NCI-H146 treated with DMSO at 0.1 percent for 48 hours (cell line): ENCODE results near the gene UCN.
"Not testable (repeated sequence)": the region's sequence is repeated elsewhere in the genome, so short reads cannot be mapped to it uniquely, and the experiment has no call there.

Experiments used
- DNase-seq: peaks from one replicate; lab custom pipeline; 2025; ENCODE audit not compliant: unreplicated experiment; lab: John Stamatoyannopoulos, UW

Gene UCN

DNA sequence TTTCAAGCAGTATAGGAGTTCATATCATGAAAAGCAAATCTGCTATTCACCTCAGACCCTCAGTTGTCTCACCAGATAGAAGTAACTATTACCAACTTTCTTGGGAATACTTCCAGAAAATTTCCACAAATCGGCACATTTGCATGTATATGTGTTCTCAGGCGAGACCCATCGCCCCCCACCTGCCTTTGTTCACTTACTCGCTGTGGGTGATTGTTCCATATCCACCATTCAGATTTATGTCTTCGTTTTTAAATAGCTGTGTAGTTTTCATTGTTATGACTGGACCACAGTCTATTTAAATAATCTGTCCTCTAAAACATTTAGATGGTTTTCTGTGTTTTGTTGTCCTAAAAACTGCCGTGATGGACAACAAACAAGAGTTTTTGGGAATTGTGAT is 22.8 kb downstream of the UCN start:
- DNase-seq: no peak

DNA sequence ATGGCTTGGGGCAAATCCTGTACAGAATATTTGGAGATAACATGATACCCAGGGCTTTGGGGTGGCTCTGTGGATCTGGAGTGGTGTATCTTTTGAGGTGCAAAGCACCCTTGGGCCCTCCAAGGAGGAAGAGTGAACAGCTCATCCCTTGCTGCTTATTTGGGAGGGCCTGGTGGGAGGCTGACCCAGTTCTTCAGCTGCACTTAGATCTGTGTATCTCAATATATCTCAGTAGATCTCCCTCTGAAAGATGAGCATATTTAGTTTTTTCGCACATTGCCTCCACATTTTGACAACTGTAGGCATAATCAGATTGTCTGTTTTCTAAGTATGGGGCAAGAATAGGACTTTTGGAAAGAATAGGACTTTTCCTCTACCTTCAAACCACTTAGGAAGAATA is 23.2 kb downstream of the UCN start:
- no peak for DNase-seq

DNA sequence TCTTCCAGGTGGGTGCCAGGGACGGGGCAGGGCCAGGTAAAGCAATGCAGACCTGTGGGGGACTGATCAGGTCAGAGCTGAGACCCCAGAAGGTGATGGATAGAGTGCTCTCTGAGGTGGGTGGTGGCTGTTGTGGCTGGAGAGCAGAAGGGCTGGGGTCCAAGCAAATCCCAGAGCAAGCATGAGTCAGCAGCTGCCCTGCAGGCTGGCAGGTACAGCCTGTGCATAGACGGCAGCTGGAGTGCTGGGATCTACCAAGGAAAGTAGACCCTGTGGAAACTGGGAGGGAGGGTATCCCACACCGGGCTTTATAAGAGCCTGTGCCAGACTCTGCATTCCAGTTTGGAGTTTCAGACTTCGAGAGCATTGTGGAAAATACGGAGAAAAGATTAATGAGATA is 25.4 kb downstream of the UCN start:
- no peak for DNase-seq

DNA sequence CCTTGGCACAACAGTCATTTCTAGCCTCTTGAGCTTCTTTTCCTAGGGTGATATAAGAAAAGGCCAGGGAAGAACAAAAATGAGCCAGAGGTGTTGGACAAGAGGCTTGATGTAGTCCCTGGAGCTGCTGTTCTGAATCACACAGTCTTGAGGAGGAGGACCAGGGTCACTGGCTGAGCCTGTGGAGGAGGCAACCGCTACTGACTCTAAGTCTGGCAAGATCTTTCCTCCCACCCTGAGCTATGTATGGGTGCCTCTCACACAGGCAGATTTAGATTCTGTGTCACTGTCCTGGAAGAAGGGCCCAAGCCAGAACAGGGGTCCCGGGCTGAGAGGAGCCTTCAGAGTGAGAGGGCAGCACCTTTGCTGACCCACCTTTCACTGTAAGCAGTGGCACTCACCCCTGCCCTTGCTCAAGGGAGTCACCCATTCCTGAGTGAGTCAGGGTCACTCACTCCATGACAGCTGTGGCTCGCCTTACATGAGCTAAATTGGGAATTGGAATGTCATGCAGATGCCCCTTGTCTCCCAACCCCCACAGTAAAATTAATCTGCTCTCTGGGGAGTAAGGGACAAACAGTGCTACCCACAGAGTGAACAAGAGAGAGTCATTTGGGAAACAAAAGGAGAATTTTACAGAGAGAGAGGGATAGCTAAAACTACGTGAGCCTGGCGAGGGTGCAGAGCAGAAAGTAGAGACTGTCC is 26.2 kb downstream of the UCN start, which contains the start of gene TRIM54:
TSS of gene TRIM54 (plus strand) at position 575 of the 705 bp plus-strand sequence. CDS start 303 bp downstream, outside the sequence.
- DNase-seq: no peak

DNA sequence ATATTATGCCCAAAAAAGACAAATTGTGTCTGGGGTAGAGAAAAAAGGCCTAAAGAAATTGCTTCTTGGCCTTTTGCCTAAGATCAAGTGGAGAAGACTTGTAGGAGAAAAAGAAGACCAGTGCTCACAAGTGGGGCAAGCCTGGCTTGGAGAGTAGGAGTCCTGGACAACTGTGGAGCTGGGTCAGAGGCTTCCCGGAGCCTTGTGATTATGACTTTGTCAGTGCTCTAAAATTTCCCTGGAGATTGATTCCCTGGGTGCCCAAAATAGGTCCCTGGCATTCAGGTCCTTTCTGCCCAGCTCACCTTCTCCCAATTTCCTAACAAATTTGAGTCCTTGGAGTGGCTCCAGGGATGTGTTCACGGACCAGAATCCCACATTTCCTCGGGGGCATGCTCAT is 26.8 kb downstream of the UCN start:
- no peak for DNase-seq

DNA sequence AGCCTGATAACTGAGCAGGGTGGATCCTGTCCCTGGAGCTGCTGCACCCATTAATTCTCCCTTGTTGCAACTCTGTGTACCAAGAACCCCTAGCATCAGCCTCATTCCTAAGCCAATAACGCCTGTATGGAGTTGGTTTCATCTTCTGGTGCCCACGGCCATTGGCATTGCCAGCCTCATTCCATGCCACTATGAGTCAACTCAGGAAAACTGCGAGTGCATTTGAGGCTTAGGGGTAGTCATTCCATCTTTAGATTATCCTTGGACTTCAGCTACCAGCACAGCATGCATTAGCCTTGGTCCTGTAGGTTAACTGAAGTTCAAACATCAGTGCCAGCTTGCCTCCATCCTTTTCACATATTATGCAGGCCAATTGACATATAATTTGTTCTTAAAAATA is 27.4 kb downstream of the UCN start:
- DNase-seq: no peak

DNA sequence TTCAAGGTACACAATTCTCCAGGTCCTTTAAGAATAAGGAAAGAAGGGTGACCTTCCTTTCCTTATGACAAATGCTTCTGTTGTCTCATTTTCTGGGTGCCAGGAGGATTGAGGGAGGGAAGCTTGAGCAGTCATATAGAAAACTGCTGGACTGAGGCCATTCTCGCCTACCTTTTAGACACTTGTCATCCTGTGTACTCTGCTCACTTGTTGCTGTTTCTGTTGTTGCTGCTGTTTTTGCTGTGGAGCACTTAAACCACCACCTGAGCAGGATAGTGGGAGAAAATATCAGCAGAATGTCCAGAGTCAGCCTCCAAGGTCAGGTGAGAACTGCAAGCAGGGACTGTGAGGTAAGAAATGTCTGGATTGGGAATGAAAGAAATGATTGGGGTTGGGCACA is 30.2 kb downstream of the UCN start:
- no peak for DNase-seq

DNA sequence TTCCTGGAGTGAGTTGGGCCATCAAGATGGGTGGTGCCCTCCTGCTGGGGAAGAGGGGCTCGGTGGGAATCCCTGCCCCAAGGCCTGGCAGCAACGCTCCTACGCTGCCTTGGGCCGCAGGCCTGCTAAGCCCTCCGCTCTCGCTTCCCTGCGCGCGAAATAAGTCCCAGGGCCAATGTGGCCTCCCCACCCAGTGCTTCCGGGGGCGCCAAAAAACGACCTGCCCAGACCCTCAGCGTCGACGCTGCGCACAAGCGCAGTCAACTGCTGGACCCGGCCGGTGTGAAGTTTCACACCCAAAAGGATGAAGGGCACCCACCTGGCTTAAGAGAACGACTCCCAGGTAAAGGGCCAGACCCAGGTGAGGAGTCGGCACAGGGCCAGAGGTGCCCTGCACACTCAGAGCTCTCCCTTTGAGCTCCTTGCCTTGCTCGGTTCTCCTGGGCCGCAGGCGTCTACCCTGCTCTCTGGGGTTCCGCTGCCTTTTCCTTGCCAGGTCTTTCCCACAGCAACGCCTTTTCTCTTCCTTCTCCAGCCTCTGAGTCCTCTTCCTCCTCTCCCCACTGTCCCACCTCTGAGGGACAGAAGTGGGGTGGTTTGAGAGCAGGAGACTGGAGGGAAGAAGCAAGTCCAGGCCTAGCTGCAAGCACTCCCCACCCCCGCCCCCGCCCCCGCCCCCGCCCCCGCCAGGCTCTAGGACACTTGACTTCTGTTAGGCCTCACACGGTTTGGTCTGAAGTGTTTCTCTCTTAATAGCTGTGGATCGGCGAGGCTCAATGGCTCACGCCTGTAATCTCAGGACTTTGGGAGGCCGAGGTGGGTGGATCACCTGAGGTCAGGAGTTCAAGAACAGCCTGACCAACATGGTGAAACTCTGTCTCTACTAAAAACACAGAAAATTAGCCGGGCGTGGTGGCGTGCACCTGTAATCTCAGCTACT is 32.8 kb downstream of the UCN start, which contains the start of gene DNAJC5G:
TSS of gene DNAJC5G (plus strand) at position 223 of the 940 bp plus-strand sequence. CDS start 1,296 bp downstream, outside the sequence.
- no peak for DNase-seq

DNA sequence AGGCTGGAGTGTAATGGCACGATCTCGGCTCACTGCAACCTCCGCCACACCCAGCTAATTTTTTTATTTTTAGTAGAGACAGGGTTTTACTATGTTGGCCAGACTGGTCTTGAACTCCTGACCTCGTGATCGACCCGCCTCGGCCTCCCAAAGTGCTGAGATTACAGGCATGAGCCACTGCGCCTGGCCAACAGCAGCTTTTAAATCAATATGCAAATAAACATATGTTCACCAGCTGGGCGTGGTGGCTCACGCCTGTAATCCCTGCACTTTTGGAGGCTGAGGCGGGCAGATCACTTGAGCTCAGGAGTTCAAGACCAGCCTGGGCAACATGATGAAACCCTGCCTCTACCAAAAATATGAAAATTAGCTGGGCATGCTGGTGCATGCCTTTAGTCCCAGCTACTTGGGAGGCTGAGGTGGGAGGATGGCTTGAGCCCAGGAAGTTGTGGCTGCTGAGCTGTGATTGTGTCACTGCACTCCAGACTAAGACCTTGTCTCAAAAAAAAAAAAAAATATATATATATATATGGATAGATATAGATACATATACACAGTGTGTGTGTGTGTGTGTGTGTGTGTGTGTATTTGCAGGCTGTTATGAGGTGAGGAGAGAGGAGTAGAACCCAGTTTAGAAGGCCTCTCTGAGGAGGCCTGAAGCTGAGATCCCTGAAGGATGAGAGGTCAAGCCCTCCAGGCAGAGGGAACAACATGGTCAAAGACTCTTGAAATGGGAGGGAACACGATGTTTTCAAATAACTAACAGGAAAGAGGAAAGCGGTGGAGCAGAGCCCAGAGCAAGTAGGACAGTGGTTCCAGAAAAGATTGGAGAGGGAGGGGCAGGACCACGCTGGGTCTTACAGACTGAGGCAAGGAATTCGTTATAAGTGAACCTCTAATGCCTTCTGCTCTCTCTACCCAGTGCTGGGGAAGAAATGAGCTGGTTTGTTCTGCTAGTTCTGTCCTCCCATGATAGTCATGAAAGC is 35.4 kb downstream of the UCN start:
- not testable (repeated sequence) for DNase-seq

DNA sequence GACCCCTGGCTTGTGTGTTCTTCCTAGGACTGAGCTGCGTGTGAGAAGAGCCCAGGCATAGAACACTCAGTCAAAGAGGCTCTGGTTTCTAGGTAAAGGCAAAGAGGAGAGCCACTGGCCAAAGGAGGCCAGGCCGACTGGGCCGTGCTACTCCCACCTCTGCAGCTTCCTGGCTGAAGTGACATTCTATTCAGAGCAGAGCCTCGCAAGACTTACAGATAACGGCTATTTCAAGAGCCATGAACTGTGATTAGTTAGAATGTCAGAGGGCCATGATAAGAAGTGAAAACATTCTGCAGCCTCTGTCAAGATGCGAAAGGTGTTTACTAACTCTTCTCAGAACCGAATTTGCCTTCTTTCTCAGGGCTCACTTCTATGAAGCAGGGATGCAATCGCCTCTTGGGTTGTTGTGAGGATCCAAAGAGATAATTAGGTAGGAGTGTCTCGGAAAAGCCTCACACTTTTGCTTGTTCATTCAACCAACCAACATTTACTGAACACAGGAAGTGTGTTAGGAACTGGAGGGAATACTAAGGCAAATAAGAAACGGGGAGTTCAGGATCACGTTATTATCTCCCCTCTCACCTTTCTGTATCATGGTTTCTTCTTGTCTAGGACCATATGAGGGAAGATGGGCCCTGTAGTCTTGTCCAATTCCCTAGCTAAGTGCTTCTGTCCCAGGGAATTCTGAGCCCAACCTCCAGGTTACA is 36.5 kb downstream of the UCN start:
- DNase-seq: no peak

DNA sequence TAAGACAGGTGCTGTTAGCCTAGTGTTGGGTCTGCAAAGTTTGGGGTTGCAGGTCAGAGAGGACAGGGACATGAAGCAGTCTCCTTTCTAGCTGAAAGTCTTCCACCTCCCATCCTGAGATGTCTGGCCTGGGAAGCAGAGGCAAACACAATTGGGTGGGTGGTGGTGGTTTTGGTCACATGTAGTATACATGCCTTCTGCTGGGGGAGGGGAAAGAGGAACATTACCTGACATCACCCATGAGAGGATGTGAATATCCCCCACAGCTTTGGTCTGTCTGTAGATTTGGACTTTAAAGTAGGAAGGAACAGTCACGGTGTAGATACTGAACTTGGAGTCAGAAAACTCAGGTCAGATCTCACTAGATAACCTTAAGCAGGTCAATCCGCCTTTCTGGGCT is 37.6 kb downstream of the UCN start:
- no peak for DNase-seq

DNA sequence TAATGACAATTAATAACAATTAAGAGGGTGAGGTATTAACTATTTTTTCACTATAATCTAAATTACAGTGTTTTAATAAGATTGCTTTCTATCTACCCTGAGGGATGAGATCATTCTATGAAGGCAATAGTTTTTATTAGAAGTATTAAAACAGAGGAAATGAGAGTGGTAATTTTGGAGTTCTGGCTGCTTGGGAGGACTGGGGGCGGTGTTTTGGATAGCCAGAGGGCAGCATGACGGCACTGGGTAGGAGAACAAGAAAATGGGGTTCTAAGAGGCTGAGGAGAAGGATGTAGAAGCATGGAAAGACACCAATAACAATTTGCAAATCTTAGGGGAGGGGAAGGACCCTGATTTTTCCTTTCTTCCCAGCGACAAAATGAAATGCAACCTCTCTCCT is 38.1 kb downstream of the UCN start:
- no peak for DNase-seq

DNA sequence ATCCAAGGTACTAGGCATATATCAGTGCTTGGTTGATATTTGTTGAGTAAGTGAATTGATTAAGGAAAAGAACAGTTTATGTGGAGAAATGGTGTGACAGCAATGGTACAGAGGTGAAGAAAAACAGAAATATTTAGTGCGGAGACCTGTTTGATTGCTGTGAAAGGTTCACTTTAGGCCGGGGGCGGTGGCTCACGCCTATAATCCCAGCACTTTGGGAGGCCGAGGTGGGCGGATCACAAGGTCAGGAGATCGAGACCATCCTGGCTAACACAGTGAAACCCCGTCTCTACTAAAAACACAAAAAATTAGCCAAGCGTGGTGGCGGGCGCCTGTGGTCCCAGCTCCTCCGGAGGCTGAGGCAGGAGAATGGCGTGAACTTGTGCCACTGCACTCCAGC is 39.9 kb downstream of the UCN start:
- not testable (repeated sequence) for DNase-seq

DNA sequence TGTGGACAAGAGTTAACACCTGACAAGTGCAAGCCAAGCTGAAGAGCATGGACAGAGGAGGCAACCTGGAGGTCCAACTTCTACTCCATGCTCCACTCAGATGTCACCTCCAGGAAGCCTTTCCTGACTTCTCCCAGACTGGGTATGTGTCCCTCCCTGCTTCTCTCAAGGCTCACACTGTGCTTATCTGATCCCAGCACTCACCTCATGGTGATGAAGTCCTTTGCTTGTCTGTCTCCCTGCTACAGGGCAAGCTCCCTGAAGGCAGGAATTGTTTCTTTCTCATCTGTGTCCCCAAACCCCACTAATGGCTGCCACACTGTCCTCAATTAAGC is 42.7 kb downstream of the UCN start:
- no peak for DNase-seq

DNA sequence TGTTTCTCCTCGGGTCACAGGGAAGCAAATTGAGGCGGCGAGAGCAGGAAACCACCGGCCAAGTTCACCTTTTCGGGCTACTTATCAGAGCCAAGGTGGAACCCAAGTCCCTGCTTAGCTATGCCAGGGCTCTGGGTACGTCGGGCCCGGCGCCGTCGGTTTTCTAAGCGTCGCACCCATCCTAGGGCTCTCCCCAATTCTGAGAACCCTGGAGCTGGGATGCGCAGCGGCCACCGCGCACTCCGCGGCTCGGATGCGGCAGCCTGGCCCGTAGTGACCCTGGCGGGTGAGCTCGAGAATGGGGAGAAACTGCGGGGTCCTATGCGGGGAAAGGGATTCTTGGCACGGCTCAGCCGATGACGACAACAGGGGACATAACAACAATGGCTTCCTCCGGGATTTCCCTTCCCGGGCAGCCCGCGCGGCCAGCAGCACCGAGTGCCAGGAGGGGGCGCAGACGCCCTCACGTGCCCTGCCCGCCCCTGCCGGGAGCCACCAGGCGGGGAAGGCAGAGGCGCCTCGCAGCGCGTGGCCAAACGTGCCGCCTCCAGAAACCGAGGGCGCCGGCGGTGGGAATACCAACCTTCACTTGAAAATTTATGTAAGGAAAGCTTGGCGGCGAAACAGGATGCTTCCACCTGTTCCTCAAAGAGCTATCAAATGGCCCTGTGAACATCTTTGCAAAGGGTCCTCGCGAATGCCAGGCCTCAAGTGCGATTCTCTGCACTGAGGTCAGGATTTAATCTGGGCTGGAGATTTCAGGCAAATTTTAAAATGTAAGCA is 43.3 kb downstream of the UCN start:
- peak; percentile 30 for DNase-seq

DNA sequence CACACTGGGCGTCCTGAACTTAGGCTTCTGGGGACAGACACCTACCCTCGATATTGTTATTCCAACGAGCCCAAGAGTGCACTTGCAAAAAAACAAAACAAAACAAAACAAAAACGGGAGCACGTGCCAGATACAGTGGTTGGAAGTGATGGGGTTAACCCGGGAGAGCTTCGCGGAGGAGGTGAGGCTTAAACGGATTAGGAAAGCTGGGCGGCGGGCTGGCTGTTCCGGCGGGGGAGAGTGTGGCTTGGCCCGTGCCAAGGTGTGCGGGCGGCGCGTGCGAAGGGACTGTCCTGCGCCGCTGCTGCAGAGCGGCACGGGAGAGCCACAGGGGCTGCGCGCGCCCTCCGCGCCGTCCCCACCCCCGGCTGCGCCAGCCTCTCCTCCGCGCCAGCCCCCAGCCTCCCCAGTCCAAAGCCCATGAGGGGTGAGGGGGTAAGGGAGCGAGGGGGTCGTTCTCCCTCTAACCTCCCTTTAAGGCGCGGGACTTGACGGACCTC is 43.9 kb downstream of the UCN start:
- DNase-seq: no peak

DNA sequence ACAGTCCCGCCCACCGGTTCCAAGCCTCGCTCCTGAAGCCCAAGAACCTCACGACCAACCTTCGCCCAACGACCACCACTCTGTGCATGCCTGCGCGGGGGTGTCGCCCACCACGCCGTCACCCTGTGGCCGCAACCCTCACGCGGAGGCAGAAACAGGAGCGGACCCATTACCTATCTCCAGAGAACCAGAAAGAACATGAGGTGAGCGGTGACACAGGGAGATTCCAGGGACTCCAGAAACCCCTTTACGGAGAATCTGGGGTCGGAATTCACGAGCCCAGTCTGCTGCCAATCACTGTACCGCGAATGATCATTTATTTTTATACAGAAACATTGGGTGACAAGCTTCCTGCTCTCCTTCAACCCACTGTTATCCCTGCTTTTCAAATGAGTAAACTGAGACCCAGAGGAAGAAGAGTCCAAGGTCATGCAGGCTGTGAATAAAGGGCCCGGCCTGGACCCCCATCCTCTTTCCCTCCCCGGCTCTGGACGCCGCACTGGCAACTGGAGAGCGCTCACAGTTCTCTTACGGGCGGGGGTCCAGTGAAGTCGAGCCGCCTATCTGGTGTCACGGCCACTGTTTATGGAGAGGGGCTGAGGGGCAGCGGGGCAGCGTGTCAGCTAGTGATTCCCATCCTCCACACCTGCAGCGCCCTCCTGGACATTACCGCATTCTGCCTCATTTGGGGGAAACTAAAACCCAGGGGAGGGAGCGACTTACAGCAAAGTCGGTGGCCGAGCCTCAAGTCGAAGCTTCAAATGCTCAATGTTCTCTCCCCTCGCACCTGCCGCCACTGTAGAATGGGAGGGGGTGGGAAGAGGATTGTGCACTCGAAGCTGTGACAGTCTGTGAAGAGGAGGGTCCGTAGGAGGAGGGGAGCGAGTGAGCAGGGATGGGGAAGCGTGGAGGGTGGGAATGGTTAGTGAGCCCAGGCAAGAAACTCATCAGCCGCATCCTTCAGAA is 44.7 kb downstream of the UCN start:
- DNase-seq: peak; percentile 27
